Stimulated activated CD4-positive, alpha-beta T cell treated with anti-CD3 and anti-CD28 coated beads, TNF-alpha, amount 100 ng/mL, for 48 hours (primary cell): Measurements from ENCODE around the gene LRRC1.

Experiments used
- DNase-seq, 3 donors: peaks; one replicate each; pipeline ENCODE4 v3.0.0-alpha.2; 2020; ENCODE audit warnings: low read depth in 3 of 3

The LRRC1 gene

GRCh38 chr6:53961679-53962370 lies 167.0 kb downstream of the LRRC1 start:
- no peak for DNase-seq

GRCh38 chr6:53962646-53963045 lies 167.8 kb downstream of the LRRC1 start:
- DNase-seq, result no peak

GRCh38 chr6:53967415-53967814 lies 172.6 kb downstream of the LRRC1 start:
- DNase-seq, result no peak
